GM23338 (cell line): ENCODE results near the gene CLDN24. TPM values are rescaled to one million over a fixed set of nuclear protein-coding genes. Genes with fewer than 3 reads are reported as not detected.

Experiments
- ATAC-seq: fragments of 200-7000 bp; cut with Tn5 transposase; 3 replicates; pipeline ENCODE4 v1.9.1; 2020
- DNase-seq: peaks from one replicate; pipeline ENCODE4 v3.0.0-alpha.2; 2015; ENCODE audit warnings: low spot score
- H2AFZ ChIP-seq: fragments of 200-600 bp; sonication (generic); 2 replicates; pipeline ENCODE4 v1.8.0; 2016; ENCODE audit warnings: antibody characterized with exemption, mild to moderate bottlenecking, moderate library complexity
- H3F3A ChIP-seq: fragments of 200-600 bp; sonication (generic); replicated peaks from 2 replicates; pipeline ENCODE4 v1.8.0; 2017; ENCODE audit warnings: antibody characterized with exemption, mixed run types, low read depth
- H3K27ac ChIP-seq: fragments of 200-600 bp; sonication (generic); 2 replicates; pipeline ENCODE4 v1.6.1; 2016; ENCODE audit warnings: low read depth
- H3K27me3 ChIP-seq: fragments of 200-600 bp; sonication (generic); 2 replicates; pipeline ENCODE4 v1.8.0; 2016; ENCODE audit warnings: mild to moderate bottlenecking, mixed run types, moderate library complexity; ENCODE audit not compliant: insufficient read depth
- H3K36me3 ChIP-seq: fragments of 200-600 bp; sonication (generic); 2 replicates; pipeline ENCODE4 v1.8.0; 2016; ENCODE audit warnings: mild to moderate bottlenecking; ENCODE audit not compliant: insufficient read depth
- H3K4me1 ChIP-seq: fragments of 200-600 bp; sonication (generic); 2 replicates; pipeline ENCODE4 v1.8.0; 2016; ENCODE audit warnings: mild to moderate bottlenecking, moderate library complexity; ENCODE audit not compliant: insufficient read depth
- H3K4me2 ChIP-seq: fragments of 200-600 bp; sonication (generic); 2 replicates; pipeline ENCODE4 v1.7.1; 2017; ENCODE audit warnings: mixed run types
- H3K4me3 ChIP-seq: fragments of 200-600 bp; sonication (generic); 2 replicates; pipeline ENCODE4 v1.6.1; 2016; ENCODE audit warnings: mixed run types
- H3K79me2 ChIP-seq: fragments of 200-600 bp; sonication (generic); replicated peaks from 2 replicates; pipeline ENCODE4 v1.8.0; 2017; ENCODE audit warnings: mild to moderate bottlenecking; ENCODE audit not compliant: insufficient read depth
- H3K9me2 ChIP-seq: fragments of 200-600 bp; sonication (generic); 2 replicates; pipeline ENCODE4 v1.8.0; 2017; ENCODE audit not compliant: insufficient read depth
- H4K20me1 ChIP-seq: fragments of 200-600 bp; sonication (generic); replicated peaks from 2 replicates; pipeline ENCODE4 v1.8.0; 2017; ENCODE audit warnings: mild to moderate bottlenecking; ENCODE audit not compliant: insufficient read depth
- H3K27ac Mint-ChIP-seq: 2 replicates; pipeline ENCODE4 v1.8.0; 2020; ENCODE audit warnings: inconsistent platforms, mild to moderate bottlenecking, moderate library complexity, mixed read lengths
- H3K27me3 Mint-ChIP-seq: 3 replicates; pipeline ENCODE4 v1.8.0; 2022; ENCODE audit warnings: low read depth, mild to moderate bottlenecking, moderate library complexity, mixed read lengths, inconsistent platforms; ENCODE audit not compliant: insufficient read depth, poor library complexity
- H3K36me3 Mint-ChIP-seq: 3 replicates; pipeline ENCODE4 v1.8.0; 2021; ENCODE audit warnings: low read depth, mild to moderate bottlenecking, inconsistent platforms, moderate library complexity, mixed read lengths
- H3K4me1 Mint-ChIP-seq: 3 replicates; pipeline ENCODE4 v1.8.0; 2020; ENCODE audit warnings: mild to moderate bottlenecking, inconsistent platforms, mixed read lengths
- H3K4me3 Mint-ChIP-seq: 3 replicates; pipeline ENCODE4 v1.8.0; 2021; ENCODE audit warnings: moderate library complexity, mild to moderate bottlenecking, inconsistent platforms, mixed read lengths
- H3K9me3 Mint-ChIP-seq: 3 replicates; pipeline ENCODE4 v1.8.0; 2020; ENCODE audit warnings: moderate library complexity, mild to moderate bottlenecking, inconsistent platforms, mixed read lengths
- CREB1 ChIP-seq: fragments of 250-450 bp; sonication (Bioruptor Pico); IDR thresholded peaks from 2 replicates; pipeline ENCODE4 v1.5.0; 2020; ENCODE audit warnings: low read depth, mild to moderate bottlenecking, moderate library complexity
- EZH2 ChIP-seq: fragments of 200-600 bp; sonication (generic); IDR thresholded peaks from one replicate; pipeline ENCODE4 v1.8.0; 2017; ENCODE audit warnings: antibody characterized with exemption, mild to moderate bottlenecking, low read depth; ENCODE audit not compliant: unreplicated experiment
- EZH2phosphoT487 ChIP-seq: fragments of 200-600 bp; sonication (generic); IDR thresholded peaks from one replicate; pipeline ENCODE4 v1.8.1; 2018; ENCODE audit warnings: antibody characterized with exemption; ENCODE audit not compliant: unreplicated experiment
- JUNB ChIP-seq: IDR thresholded peaks from one replicate; pipeline ENCODE4 v1.6.1; 2016; ENCODE audit warnings: antibody characterized with exemption; ENCODE audit not compliant: unreplicated experiment
- NANOG ChIP-seq: IDR thresholded peaks from 2 replicates; pipeline ENCODE4 v1.6.1; 2016; ENCODE audit warnings: antibody characterized with exemption, borderline replicate concordance
- POLR2AphosphoS5 ChIP-seq: IDR thresholded peaks from 2 replicates; pipeline ENCODE4 v1.6.1; 2016; ENCODE audit warnings: antibody characterized with exemption, low read depth
- STAT1 ChIP-seq: IDR thresholded peaks from one replicate; pipeline ENCODE4 v1.6.1; 2016; ENCODE audit warnings: antibody characterized with exemption; ENCODE audit not compliant: unreplicated experiment
- ZNF114 ChIP-seq: fragments of 250-450 bp; sonication (Bioruptor Pico); IDR thresholded peaks from 2 replicates; pipeline ENCODE4 v1.5.0; 2020; ENCODE audit warnings: mild to moderate bottlenecking, moderate library complexity
- ZNF331 ChIP-seq: fragments of 250-450 bp; sonication (Bioruptor Pico); IDR thresholded peaks from 2 replicates; pipeline ENCODE4 v1.5.0; 2020; ENCODE audit warnings: low read depth, mild to moderate bottlenecking, moderate library complexity
- polyA plus RNA-seq: library from polyadenylated mRNA; unstranded; fragments of >200 nt; fragmentation: Nextera tagmentation; extraction: Ambion mirVana; gene quantifications from 2 replicates; pipeline ENCODE4 v1.2.1, GENCODE V29; 2016
- total RNA-seq: library from RNA; depleted of rRNA; stranded (reverse); fragments of >200 nt; shearing (Covaris generic); gene quantifications from 2 replicates; pipeline ENCODE4 v1.2.3, GENCODE V29; 2014
- TF ChIP-seq, protein P1 (sequence below): IDR thresholded peaks from 2 replicates; pipeline ENCODE4 v1.6.1; 2016; ENCODE audit warnings: antibody characterized with exemption
- TF ChIP-seq, protein P2 (sequence below), 2 experiments: fragments of 200-600 bp in 1 of 2; sonication (generic) in 1 of 2; conservative IDR thresholded peaks; 2 replicates each; pipeline versions ENCODE4 v1.5.1 to v1.6.1; 2016 to 2017; ENCODE audit warnings: antibody characterized with exemption in 2 of 2, low read depth in 2 of 2, mild to moderate bottlenecking in 2 of 2, moderate library complexity in 1 of 2
- TF ChIP-seq, protein P3 (sequence below): IDR thresholded peaks from one replicate; pipeline ENCODE4 v1.6.1; 2018; ENCODE audit warnings: antibody characterized with exemption; ENCODE audit not compliant: unreplicated experiment

The CLDN24 gene
- total and polyA plus RNA-seq, 2 experiments from 2014 or later = not detected

DNA sequence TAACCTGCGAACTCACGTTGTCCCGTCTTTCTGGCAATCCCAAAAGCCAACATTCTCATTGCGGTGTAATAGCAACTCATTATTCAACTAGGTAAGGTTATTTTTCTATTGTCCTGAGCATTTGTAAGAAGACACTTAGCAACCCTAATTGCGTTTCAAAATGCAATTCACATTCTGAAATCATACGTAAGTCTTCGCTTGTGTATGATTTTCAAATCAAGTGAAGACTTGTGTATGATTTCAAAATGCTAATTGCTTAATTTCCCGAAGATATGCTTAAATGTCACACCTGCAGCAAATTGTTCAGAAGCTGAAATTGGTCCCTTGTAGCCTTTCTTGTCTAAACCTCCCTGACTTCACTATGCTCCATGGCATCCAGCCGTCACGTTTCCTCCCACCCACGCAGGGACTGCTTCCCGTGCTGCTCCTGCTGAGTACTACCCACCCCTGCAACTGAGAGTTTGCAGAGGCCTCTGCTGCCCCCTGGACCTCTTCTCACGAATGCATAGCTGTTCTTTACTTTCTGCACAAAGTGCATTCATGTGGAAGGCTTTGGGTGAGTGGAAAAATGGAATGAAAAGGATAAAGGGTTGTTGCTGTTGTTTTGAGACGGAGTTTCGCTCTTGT lies 40.8 kb upstream of the CLDN24 start:
- Mint-ChIP-seq H3K27ac (no peak overlapping the region), H3K4me3 (no peak overlapping the region)
- peak; percentile 67; the same call in 2 of the 3 replicates for ATAC-seq

DNA sequence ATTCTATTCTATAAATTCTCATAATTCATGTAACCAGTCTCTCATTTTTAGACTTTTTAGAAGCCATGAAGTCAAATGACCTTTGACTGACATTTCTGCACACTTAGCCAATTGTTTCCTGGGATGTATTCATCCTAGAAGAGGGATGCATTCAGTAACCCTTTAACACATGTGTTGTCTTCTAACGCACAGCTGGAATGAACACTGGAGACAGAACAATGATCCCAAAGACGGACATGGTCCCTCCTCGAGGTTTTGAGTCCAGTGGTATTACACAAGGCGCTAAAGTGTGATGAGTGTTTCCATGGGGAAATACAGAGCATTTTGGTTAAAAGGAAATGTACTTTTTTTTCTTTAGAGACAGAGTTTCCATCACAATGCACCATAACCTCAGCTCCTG lies 39.8 kb upstream of the CLDN24 start:
- DNase-seq (no peak), ATAC-seq (no peak)
- Histone ChIP-seq H3K27me3 (no peaks in the 10 kb centered on the region), H3K27ac (no peak overlapping the region), H3K4me1 (no peaks in the 10 kb centered on the region), H3K36me3 (no peaks in the 10 kb centered on the region), H3K4me2 (no peak overlapping the region), H3K4me3 (no peak overlapping the region), H3F3A (no peaks in the 10 kb centered on the region), H3K79me2 (no peaks in the 10 kb centered on the region), H3K9me2 (0 out of 2 replicates have a peak, but pooled peaks cover 4% of the 10 kb centered on the region), H2AFZ (no peak overlapping the region), H4K20me1 (no peaks in the 10 kb centered on the region)
- Mint-ChIP-seq H3K27ac (no peak overlapping the region), H3K4me3 (no peak overlapping the region), H3K27me3 (peaks cover 2% of the 10 kb centered on the region), H3K9me3 (no peaks in the 10 kb centered on the region; the same call in 1 of the 3 replicates), H3K4me1 (peaks cover 14% of the 10 kb centered on the region), H3K36me3 (no peaks in the 10 kb centered on the region)
- TF ChIP-seq, protein P1, sequence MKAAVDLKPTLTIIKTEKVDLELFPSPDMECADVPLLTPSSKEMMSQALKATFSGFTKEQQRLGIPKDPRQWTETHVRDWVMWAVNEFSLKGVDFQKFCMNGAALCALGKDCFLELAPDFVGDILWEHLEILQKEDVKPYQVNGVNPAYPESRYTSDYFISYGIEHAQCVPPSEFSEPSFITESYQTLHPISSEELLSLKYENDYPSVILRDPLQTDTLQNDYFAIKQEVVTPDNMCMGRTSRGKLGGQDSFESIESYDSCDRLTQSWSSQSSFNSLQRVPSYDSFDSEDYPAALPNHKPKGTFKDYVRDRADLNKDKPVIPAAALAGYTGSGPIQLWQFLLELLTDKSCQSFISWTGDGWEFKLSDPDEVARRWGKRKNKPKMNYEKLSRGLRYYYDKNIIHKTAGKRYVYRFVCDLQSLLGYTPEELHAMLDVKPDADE = no peak
- no peak for TF ChIP-seq POLR2AphosphoS5
- no peak for TF ChIP-seq EZH2
- TF ChIP-seq CREB1 (CRISPR knock-in tag) = no peak
- TF ChIP-seq STAT1 = no peak
- TF ChIP-seq ZNF114 (CRISPR knock-in tag) = no peak
- TF ChIP-seq JUNB = no peak
- no peak for TF ChIP-seq ZNF331 (CRISPR knock-in tag)
- TF ChIP-seq, protein P2, sequence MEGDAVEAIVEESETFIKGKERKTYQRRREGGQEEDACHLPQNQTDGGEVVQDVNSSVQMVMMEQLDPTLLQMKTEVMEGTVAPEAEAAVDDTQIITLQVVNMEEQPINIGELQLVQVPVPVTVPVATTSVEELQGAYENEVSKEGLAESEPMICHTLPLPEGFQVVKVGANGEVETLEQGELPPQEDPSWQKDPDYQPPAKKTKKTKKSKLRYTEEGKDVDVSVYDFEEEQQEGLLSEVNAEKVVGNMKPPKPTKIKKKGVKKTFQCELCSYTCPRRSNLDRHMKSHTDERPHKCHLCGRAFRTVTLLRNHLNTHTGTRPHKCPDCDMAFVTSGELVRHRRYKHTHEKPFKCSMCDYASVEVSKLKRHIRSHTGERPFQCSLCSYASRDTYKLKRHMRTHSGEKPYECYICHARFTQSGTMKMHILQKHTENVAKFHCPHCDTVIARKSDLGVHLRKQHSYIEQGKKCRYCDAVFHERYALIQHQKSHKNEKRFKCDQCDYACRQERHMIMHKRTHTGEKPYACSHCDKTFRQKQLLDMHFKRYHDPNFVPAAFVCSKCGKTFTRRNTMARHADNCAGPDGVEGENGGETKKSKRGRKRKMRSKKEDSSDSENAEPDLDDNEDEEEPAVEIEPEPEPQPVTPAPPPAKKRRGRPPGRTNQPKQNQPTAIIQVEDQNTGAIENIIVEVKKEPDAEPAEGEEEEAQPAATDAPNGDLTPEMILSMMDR (conservative IDR thresholded peaks at IDR 0.05; ENCODE audit: low read depth in 2 of 2) = no peak

More for the DNA sequence above, 40.8 kb upstream of the CLDN24 start:
- no peaks in the 10 kb centered on the region for H3F3A ChIP-seq
- peak; percentile 45 for DNase-seq
- no peaks in the 10 kb centered on the region for H3K27me3 ChIP-seq
- H3K27ac ChIP-seq = no peak overlapping the region
- no peaks in the 10 kb centered on the region for H4K20me1 ChIP-seq
- H3K4me3 ChIP-seq = no peak overlapping the region
- H3K9me3 Mint-ChIP-seq = no peaks in the 10 kb centered on the region; the same call in 1 of the 3 replicates
- H3K9me2 ChIP-seq = 0 out of 2 replicates have a peak, but pooled peaks cover 4% of the 10 kb centered on the region
- H3K27me3 Mint-ChIP-seq = peaks cover 2% of the 10 kb centered on the region
- H2AFZ ChIP-seq = no peak overlapping the region
- TF ChIP-seq CREB1 (CRISPR knock-in tag) = no peak
- TF ChIP-seq, protein P2 (conservative IDR thresholded peaks at IDR 0.05; ENCODE audit: low read depth in 2 of 2) = peak; percentile 54 to 69
- TF ChIP-seq EZH2 = no peak
- no peak for TF ChIP-seq STAT1
- no peak for TF ChIP-seq ZNF114 (CRISPR knock-in tag)
- no peak for TF ChIP-seq EZH2phosphoT487
- TF ChIP-seq NANOG = no peak
- TF ChIP-seq, protein P3, sequence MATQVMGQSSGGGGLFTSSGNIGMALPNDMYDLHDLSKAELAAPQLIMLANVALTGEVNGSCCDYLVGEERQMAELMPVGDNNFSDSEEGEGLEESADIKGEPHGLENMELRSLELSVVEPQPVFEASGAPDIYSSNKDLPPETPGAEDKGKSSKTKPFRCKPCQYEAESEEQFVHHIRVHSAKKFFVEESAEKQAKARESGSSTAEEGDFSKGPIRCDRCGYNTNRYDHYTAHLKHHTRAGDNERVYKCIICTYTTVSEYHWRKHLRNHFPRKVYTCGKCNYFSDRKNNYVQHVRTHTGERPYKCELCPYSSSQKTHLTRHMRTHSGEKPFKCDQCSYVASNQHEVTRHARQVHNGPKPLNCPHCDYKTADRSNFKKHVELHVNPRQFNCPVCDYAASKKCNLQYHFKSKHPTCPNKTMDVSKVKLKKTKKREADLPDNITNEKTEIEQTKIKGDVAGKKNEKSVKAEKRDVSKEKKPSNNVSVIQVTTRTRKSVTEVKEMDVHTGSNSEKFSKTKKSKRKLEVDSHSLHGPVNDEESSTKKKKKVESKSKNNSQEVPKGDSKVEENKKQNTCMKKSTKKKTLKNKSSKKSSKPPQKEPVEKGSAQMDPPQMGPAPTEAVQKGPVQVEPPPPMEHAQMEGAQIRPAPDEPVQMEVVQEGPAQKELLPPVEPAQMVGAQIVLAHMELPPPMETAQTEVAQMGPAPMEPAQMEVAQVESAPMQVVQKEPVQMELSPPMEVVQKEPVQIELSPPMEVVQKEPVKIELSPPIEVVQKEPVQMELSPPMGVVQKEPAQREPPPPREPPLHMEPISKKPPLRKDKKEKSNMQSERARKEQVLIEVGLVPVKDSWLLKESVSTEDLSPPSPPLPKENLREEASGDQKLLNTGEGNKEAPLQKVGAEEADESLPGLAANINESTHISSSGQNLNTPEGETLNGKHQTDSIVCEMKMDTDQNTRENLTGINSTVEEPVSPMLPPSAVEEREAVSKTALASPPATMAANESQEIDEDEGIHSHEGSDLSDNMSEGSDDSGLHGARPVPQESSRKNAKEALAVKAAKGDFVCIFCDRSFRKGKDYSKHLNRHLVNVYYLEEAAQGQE = no peak
- H3K4me1 ChIP-seq = no peaks in the 10 kb centered on the region
- H3K4me2 ChIP-seq = no peak overlapping the region
- no peaks in the 10 kb centered on the region for H3K79me2 ChIP-seq
- H3K36me3 ChIP-seq = no peaks in the 10 kb centered on the region
- peaks cover 14% of the 10 kb centered on the region for H3K4me1 Mint-ChIP-seq
- no peaks in the 10 kb centered on the region for H3K36me3 Mint-ChIP-seq
